Activated naive CD8-positive, alpha-beta T cell treated with anti-CD3 and anti-CD28 coated beads, Interleukin-2, amount 50 U/mL, for 16 hours (primary cell): ENCODE results near the gene CUL1.

Experiments used
- DNase-seq: peaks from one replicate; pipeline ENCODE4 v3.0.0-alpha.2; 2020; ENCODE audit warnings: low read depth, low spot score

CUL1 gene

GRCh38 chr7:148761499-148762278 is 63.0 kb downstream of the CUL1 start:
- DNase-seq = no peak

- DNase-seq = no peak
Measured at GRCh38 chr7:148763622-148764021, 64.9 kb downstream of the CUL1 start.

DNA sequence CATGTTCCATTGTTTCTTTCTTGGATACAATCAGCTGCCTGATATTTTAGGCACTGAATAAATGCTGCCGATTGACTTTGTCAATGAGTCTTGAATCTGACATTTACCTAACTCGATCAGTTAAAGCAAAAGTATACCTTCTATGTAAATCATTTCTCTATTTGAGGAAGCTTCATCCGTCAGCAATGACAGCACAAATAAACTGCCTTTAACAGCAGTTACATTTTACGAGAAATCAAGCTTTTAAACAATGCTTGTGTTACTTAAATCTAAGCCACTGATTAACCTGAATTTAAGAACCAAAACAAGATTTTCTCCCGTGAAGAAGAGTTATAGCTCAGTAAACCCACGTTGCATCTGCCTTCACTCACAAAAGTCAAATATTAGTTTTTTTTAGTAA is 71.3 kb downstream of the CUL1 start:
- DNase-seq = no peak

DNA sequence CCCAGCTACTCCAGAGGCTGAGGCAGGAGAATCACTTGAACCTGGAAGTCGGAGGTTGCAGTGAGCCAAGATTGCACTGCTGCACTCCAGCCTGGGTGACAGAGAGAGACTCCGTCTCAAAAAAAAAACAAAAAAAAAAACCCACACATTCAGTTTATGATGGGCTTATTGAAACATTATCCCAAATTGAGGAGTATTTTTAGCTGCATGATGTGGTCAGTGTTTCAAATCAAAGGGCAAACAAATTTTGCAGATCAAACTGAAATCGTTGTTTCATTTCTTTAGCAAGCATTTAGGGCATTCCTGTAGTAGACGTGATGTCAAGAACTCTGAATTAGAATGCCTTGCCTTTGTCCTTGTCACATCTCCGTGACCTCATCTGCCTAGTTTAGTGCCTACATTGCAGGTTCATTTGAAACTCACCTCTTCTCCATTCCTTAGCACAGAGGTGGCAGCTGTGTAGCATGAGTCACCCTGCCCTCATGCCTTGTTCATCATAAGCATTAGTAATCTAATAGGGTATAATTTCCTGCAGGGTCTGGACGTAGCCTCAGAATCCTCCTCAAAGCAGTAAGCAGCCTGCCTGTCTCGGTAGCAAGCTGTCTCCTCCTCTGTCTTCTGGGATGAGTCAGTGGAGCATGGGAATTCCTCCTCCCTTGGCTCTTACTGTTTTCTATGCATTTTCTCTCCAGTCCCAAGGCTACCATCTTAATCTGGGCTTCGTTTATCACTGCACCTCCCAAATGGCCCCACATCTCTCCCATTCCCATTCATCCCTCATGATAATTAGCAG is 73.8 kb downstream of the CUL1 start:
- DNase-seq = no peak

- no peak for DNase-seq
Measured at GRCh38 chr7:148773334-148773733, 74.6 kb downstream of the CUL1 start.

DNA sequence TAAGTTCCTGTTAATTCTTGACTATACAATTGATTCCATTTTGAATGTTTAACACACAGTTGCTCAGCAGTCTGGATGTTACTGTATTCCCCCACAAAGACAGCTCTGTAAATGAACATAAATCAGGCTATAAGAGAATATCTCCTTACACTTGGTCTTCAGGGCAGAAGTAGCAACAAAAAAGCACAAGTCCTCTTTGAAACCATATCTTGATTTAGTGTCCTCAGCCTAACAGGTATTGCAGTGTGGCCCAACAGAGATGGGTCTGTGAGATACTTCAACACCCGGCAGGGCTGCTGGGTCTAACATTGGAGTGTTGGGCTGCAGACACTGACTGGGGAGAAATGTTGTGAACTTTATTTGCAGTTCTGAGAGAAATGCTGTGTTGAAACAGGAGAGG is 75.8 kb downstream of the CUL1 start:
- no peak for DNase-seq

GRCh38 chr7:148782757-148783456 is 84.2 kb downstream of the CUL1 start:
- DNase-seq = no peak

- DNase-seq = no peak
Measured at GRCh38 chr7:148783801-148784527, 85.3 kb downstream of the CUL1 start.

GRCh38 chr7:148787571-148788295 is 89.0 kb downstream of the CUL1 start:
- DNase-seq = no peak

GRCh38 chr7:148789220-148789619 is 90.5 kb downstream of the CUL1 start:
- no peak for DNase-seq

DNA sequence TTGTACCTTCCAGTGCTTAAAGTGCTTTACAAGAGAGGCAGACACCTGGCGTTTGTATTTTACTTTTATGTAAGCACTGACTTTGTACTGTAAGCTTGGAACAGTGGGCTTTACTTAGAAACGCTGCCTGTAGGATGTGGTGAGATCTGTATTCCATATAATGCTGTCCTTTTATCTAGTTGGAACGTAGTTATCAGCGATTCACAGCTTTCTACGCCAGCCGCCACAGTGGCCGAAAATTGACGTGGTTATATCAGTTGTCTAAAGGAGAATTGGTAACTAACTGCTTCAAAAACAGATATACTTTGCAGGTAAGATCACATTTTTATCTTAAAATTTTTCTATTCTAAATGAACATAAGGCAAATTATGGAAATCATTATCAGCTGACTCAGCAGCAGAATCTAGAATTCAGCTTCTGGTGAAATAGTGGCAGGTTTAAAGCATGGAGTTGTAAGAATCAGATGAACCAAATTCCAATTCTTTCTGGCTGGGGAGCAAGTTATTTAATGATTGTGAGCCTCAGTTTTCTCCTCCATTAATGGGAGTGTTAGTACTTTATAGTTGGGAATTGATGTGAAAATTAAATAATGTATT is 91.5 kb downstream of the CUL1 start:
- DNase-seq = no peak

- no peak for DNase-seq
Measured at GRCh38 chr7:148790850-148791249, 92.1 kb downstream of the CUL1 start.

- DNase-seq = no peak
Measured at GRCh38 chr7:148791546-148791945, 92.8 kb downstream of the CUL1 start.

DNA sequence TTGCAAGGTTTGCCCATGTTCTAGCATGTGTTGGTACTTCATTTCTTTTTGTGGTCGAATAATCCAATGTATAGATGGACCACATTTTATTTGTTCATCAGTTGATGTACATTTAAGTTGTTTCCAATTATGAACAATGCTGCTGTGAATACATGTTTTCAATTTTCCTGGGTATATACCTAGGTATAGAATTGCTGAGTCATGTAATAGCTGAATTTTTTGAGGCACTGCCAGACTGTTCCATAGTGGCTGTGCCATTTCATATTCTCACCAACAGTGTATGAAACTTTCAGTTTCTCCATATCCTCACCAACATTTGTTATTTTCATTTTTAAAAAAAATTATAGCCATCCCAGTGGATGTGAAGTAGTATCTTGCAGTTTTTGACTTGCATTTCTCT is 94.9 kb downstream of the CUL1 start:
- no peak for DNase-seq

DNA sequence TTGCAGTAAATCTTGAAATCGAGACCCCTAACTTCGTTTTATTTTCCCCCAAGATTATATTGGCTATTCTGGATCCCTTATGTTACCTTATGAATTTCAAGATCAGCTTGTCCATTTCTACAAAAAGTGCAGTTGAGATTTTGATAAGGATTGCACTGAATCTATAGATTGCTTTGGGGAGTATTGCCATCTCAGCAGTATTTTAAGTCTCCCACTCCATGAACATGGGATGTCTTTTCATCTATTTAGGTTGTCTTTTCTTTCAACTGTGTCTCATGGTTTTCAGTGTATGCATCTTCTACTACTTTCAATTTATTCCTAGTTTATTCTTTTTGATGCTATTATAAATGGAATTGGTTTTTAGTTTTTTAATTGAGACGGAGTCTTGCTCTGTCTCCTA is 95.8 kb downstream of the CUL1 start:
- no peak for DNase-seq

GRCh38 chr7:148796841-148797240 is 98.1 kb downstream of the CUL1 start:
- DNase-seq = no peak

- no peak for DNase-seq
Measured at GRCh38 chr7:148799893-148800555, 101.3 kb downstream of the CUL1 start.

DNA sequence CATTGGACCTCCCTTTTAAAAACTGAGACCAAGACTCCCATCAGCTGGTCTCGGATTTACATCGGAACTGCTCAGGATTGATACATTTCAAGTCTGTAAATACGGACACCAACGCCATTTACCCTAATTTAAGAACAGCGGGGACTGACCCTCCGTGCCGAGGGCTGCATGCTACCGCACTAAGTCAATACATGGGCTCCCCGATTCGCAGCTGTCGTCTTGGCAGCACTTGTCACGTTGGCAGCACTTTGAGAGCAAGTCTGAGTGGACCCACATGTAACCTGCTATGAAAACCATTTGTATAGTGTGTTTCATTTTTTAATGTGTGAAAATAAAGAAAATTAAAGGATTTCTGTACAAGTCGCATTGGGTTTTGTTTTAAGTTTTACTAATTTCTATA is 102.0 kb downstream of the CUL1 start:
- no peak for DNase-seq

GRCh38 chr7:148802101-148802493 is 103.4 kb downstream of the CUL1 start:
- no peak for DNase-seq

DNA sequence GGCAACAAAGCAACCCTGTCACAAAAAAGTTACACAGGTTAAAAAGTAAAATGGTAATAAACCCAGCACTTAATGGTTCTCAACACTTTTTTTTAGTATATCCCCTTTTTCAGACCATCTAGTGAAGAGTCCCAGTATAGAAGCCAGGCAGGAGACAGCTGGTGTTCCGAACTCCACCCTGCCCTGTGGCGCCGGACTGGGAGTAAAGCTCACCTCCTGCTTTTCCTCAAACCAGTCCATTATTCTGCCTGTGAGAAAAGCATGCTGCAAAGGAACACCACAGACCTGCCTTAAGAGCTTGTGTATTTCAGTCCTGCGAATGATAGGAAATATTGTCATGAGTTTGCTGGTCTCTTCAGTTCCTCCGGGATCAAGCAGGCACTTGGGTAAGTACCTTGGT is 104.4 kb downstream of the CUL1 start:
- DNase-seq = no peak
